GM21381 (cell line): Measurements from ENCODE around the gene OPRM1.
A peak's percentile ranks its signal among the peaks of the same experiment; 100 is the strongest.

Experiments used
- ATAC-seq: cut with Tn5 transposase; IDR thresholded peaks from one replicate; pipeline ENCODE4 v1.9.1; 2021; ENCODE audit warnings: mild to moderate bottlenecking, moderate library complexity; ENCODE audit not compliant: unreplicated experiment

Gene OPRM1

DNA sequence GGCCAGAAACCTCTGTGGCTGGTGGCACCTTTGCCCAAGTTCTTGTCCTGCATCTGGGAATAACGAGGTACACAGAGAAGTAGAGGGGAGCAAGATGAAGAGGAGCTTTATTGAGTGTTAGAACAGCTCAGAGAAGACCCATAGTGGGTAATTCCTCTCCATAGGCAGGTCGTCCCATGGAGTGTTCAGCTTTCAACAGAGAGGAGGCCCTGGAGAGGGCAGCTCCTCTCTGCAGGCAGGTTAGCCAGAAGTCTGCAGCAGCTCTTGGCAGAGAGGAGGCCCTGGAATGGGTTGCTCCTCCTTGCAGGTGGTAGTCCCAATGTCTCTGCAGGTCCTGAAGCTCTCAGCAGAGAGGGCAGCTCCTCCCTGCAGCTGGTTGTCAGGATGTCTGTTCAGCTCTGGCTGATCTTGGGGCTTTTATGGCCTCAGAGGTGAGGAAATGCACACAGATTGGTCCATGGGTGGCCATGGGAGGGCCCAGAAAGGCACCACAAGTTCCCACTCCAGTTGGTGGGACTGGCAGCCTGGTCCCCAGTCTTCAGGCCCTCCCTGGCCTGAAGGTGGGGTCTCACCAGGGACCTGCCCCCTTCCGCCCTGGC lies 228.6 kb downstream of the OPRM1 start:
- peak; percentile 54 for ATAC-seq

GRCh38 chr6:154268486-154268885 lies 229.4 kb downstream of the OPRM1 start:
- no peak for ATAC-seq

DNA sequence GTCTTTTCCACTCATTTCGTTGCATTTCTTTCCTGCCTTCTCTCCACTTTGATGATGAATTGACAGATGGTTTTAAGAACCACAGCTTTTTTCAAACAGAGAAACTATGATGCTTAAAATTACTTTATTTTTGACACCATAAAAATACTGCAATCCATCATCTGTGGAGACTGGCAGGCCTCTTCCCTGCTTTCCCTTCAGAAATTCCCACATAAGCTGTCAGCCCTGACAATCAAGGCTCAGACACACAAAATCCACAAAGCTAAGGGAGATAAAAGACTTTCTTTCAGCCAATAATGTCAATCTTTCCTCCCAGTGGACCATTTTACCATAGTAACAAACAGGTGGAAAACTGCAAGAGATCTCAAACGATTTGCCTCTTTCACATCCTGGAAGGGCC lies 235.1 kb downstream of the OPRM1 start:
- no peak for ATAC-seq

- ATAC-seq: peak; percentile 76
Observed at GRCh38 chr6:154276810-154277628, 238.0 kb downstream of the OPRM1 start.

- peak; percentile 32 for ATAC-seq
Observed at GRCh38 chr6:154277629-154278017, 238.6 kb downstream of the OPRM1 start.

DNA sequence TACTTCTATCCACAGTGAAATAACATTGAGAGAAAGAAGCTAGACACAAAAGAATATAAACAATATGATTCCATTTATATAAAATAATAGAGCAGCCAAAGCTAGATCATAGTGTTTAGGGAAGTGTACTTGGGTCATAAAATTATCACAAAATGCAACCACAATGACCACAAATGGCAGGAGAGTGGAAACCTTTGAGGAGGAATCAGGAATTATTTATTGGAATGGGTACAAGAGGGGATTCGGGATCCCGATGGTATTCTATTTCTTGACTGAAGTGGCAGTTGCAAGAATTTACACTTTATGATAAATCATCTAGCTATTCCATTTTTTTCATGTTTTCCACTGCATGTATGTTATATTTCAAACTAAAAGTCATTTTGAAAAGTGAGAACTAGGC lies 241.5 kb downstream of the OPRM1 start:
- ATAC-seq: no peak

DNA sequence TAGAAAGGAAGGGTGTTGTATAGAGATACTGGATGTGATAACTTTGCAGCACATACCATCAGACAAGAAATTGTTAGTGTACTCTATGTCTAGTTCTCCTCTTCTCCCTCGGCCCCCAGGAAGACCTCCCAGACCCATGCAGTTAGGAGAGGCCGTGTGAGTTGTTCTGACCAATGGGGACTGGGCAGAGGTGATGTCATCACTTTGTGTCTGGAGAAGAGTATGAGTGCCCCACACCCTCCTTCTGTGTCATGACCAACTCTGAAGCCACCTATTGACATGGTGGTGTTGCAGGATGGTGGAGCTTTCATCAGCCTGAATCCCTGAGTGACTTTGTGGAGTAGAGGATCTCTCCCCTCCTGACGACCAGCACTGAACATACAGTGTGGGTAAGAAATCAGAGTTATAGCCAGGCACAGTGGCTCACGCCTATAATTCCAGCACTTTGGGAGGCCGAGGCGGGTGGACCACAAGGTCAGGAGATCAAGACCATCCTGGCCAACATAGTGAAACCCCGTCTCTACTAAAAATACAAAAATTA lies 245.3 kb downstream of the OPRM1 start:
- no peak for ATAC-seq

DNA sequence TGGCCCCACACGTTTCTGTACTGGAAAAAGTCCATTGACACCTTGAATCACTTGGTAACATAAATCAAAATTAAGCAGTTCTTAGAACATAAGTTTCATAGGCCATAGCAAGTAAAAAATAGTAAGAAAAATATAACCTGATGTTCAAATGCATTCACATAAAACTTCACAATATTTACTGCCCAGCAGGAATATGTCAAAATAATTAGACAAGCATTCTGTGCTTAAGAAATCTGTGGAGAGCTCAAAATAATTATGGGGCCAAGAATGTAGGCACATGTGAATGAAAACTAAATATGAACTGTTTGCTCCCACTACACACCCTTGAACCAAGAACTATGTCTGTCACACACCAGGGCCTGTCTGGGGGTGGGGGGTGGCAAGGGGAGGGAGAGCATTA lies 246.8 kb downstream of the OPRM1 start:
- no peak for ATAC-seq

GRCh38 chr6:154289818-154290508 lies 250.9 kb downstream of the OPRM1 start:
- no peak for ATAC-seq

- no peak for ATAC-seq
Observed at GRCh38 chr6:154292066-154292465, 253.0 kb downstream of the OPRM1 start.

DNA sequence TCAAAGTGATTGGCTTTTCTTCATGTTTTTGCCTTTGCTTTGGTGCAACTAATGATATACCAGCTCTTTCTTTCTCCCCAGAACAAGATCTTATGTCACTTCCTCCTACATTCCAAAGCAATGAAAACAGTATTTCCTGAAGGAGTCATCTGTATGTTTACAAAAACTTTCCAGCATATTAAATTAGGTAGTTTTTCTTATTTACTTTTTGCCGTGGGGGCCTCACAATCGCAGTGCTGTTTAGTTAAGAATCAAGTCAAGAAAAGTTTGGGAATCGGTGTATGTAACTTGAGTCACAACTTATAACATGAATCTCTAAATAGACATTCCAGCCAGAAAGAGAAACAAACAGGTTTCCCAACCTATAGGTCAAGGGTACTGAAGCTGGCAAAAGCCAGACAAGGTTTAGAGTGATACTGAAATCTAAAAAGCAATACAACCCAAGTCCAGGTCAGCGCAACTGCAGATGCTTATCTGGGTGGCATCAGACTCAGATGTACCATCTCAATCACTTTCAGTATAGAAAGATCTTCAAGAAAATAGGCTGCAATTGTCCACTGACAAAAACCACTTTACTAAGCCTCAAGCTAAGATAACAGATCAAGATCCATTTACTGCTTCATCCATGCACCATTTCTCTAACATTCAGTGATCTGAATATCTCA lies 253.9 kb downstream of the OPRM1 start:
- no peak for ATAC-seq

- no peak for ATAC-seq
Observed at GRCh38 chr6:154295733-154296132, 256.7 kb downstream of the OPRM1 start.
